Lower leg skin (tissue), 3 donors: ENCODE data around the gene GRB10.

Experiments
- CTCF ChIP-seq, 3 donors: fragments of 450-650 bp; IDR thresholded peaks; one replicate each; pipeline ENCODE4 v1.5.1; 2016; ENCODE audit warnings: antibody characterized with exemption in 3 of 3, mild to moderate bottlenecking in 3 of 3, moderate library complexity in 2 of 3
- POLR2A ChIP-seq, 2 donors: fragments of 450-650 bp; IDR thresholded peaks; one replicate each; pipeline ENCODE4 v1.6.1; 2016 to 2017; ENCODE audit warnings: antibody characterized with exemption in 2 of 2, mild to moderate bottlenecking in 1 of 2, moderate library complexity in 1 of 2

GRCh38 chr7:50655020-50655419, 127.7 kb downstream of the GRB10 start:
- TF ChIP-seq CTCF (IDR thresholded peaks at IDR 0.05) (no peak), POLR2A (IDR thresholded peaks at IDR 0.05) (no peak)
